GM21360 (cell line): Measurements from ENCODE around the gene MIER1.
"Not testable (repeated sequence)": the region's sequence is repeated elsewhere in the genome, so short reads cannot be mapped to it uniquely, and the experiment has no call there.

Source experiments
- ATAC-seq: cut with Tn5 transposase; IDR thresholded peaks from one replicate; pipeline ENCODE4 v1.9.1; 2021; ENCODE audit warnings: mild to moderate bottlenecking, moderate library complexity; ENCODE audit not compliant: unreplicated experiment

Gene MIER1

GRCh38 chr1:66924756-66925557 is at the start of gene MIER1, which contains the start of gene DNAI4:
Gene MIER1, plus strand, starts transcription at chr1:66924990. Its CDS starts 39 bp downstream, at chr1:66925029.
Gene DNAI4, minus strand, starts transcription at chr1:66924856. Its CDS starts 25 bp downstream, at chr1:66924831.
- ATAC-seq: peak; percentile 93

GRCh38 chr1:66876664-66877063 is 48.1 kb upstream of the MIER1 start:
- ATAC-seq: no peak

GRCh38 chr1:66889030-66889429 is 35.8 kb upstream of the MIER1 start:
- ATAC-seq: no peak

DNA sequence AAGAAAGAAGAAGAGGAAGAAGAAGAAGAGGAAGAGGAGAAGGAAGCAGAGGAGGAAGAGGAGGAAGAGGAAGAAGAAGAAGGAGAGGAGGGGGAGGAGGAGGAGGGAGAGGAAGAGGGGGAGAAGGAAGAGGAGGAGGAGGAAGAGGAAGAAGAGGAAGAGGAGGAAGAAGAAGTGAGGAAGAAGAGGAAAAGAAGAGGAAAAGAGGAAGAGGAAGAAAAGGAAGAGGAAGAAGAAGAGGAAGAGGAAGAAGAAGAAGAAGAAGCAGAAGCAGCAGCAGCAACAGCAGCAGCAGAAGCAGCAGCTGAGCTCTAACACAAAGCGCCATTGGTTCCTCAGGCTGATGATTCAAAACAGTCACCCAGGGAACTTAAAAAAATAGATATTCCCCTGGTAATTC is 34.2 kb upstream of the MIER1 start:
- ATAC-seq: no peak

DNA sequence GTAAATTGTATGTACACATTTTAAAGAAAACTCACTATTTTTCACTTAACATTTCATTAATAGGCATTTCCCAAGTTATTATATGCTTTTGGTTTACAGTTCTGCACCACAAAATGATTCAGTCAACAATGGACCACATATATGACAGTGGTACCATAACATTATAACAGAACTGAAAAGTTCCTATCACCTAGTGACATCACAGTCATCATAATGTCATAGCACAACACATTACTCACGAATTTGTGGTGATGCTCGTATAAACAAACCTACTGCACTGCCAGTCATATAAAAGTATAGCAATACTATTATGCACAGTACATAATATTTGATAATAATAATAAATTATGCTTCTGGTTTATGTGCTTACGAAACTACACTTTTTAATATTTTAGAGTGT is 31.1 kb upstream of the MIER1 start:
- no peak for ATAC-seq

DNA sequence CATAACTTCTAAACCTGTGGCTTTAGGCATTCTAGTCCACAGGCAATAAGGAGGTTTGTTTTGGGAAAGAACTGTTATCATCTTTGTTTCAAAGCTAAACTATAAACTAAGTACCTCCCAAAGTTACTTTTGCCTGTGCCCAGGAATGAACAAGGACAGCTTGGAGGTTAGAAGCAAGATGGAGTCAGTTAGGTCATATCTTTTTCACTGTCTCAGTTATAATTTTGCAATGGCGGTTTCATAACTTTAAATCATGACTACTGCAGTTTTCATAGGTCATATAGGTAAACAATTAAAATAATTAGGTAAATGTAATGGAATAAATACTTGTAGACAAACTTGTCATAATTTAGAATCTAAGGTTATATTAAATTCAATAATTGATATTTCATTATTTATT is 9.6 kb upstream of the MIER1 start:
- ATAC-seq: not testable (repeated sequence)

GRCh38 chr1:66916320-66916719 is 8.5 kb upstream of the MIER1 start:
- no peak for ATAC-seq

GRCh38 chr1:66917476-66917875 is 7.3 kb upstream of the MIER1 start:
- ATAC-seq: no peak

DNA sequence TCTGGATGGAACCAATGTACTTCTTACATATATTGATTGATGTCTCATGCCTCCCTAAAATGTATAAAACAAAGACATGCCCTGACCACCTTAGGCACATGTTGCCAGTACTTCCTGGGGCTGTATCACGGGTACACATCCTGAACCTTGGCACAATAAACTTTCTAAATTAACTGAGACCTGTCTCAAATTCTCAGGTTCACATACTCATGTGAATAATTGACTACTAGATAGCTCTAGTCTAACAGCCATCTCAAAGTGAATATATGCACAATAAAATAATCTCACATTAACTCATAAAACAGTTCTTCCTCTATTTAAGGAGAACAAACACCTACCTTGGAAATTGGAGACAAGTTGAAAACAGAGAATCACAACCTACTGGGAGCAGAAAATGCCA is 5.7 kb upstream of the MIER1 start:
- no peak for ATAC-seq

DNA sequence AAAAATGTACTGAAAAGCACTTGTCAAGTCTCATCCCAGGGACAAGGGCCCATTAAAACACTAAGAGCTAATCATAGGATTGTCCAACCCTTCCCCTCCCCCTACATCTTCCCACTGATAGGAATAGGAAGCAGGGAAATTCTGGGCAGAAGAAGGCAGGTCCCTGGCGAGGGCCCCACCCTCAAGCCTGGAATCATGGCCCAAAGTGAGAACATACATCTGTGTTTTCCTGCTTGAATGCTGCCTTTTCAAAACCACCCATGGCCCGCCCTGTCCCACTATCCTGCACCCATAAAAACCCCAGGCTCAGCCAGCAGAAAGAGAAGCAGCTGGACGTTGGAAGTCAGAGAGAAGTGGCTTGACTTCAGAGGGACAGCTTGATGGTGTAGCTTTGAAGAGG is 5.0 kb upstream of the MIER1 start:
- ATAC-seq: no peak

DNA sequence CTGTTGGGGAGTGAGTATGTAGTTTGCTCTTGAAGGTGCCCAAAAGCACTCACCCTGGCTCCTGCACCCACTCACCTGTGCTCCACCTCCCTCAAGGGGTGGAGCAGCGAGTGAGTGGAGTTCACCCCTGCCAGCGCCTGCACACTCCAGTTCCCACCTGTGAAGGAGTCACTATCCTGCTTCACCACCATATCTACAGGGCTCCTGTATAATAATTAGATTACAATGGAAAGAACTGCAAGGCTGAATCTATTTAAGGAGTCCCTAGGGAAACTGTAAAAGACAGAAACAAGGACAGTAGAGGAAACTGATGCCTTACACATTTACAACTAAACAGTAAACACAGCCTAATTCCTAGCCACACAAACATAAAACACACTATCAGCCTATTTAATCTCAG is 4.2 kb upstream of the MIER1 start:
- no peak for ATAC-seq

DNA sequence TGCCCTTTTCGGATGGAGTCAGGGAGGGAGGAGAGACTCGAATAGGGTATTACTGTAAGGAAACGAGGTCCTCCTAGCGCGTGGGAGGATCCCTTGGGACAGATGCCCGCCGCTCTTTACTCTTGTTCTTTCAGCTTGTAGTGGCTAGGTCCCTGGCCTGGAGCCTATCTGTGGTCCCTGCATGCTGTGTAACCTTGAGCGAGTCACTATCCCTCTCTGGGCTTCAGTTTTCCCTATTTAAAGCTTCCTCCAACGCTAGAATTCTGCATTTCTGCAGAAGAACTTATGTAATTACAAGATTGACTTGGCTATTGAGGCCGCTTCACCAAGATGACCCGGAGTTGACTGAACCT is 744 bp downstream of the MIER1 start:
- peak; percentile 1 for ATAC-seq

DNA sequence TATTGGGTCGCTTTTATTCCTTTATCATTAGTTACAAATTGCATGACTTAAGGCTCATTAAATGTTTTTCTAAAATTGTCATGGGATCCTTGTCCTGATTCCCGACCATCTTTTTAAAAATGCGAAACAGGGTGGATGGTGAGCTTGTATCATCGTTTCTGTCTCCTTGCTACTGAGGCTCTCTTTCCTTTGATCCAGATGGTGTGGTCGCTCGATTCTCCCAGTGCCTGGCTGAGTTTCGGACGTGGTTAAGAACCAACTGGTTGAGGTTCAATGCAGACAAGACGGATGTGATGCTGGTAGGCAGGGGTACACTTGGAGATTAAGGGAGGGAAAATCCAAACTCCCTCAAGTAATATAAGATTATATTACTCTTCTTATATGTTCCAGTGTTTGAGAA is 1.2 kb downstream of the MIER1 start:
- no peak for ATAC-seq

DNA sequence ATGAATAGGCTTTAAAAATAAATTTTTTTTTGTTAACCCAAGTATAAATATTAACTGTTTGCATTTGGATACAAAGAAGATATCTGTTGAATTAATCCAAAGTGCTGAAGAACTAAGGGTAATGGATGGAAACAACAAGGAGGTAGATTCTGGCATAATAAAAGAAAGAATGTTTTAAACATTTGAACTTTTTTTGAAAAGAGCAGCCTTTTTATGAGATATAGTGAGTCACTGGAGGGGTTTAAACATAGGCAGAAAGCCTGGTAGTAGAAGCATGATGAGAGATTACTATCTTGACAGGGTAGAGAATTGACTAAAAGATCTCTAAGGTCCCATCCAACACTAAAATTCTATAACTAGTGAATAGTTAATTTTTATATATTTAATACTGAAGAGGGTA is 2.7 kb downstream of the MIER1 start:
- ATAC-seq: no peak

DNA sequence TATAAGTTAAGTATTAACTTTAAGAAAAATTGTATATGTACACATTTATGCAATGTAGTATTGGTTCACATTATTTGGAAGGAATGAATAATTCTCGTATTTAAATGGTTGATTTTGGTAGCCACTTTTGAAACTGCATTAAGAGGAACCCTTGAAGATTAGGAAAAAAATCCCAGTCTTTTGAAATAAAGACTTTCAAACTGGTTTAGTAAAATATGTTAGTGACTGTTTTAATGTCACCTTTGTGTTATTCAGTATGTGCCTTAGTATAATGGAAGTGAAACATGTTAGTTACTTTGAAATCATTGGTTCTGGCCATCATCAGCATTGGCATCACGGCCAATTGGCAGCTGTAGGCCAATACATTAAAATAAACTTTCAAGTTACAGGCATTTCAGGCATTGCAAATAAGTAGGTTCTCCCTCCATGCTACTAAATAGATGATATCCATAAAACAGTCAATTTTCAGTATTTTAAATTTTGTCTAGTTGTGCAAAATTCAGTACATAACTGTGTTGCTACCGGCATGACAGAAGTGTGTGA is 4.4 kb downstream of the MIER1 start:
- no peak for ATAC-seq

DNA sequence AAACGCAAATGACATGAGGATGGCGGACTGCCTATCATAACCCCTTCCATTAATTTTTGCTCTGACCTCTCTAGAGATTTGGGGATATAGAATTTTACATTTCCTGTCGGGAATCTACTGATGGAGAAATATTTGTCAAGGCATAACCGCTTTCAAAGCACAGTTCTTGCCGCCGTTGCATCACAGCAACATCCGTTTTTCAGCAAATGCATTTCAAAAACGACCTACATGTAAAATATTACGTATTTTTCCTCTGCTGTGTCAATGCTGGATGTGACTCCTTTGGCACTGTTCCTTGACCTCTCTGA is 4.9 kb downstream of the MIER1 start:
- no peak for ATAC-seq

GRCh38 chr1:66929999-66930822 is 5.4 kb downstream of the MIER1 start:
- ATAC-seq: peak; percentile 67

- no peak for ATAC-seq
Observed at GRCh38 chr1:66930823-66931174, 6.0 kb downstream of the MIER1 start.

DNA sequence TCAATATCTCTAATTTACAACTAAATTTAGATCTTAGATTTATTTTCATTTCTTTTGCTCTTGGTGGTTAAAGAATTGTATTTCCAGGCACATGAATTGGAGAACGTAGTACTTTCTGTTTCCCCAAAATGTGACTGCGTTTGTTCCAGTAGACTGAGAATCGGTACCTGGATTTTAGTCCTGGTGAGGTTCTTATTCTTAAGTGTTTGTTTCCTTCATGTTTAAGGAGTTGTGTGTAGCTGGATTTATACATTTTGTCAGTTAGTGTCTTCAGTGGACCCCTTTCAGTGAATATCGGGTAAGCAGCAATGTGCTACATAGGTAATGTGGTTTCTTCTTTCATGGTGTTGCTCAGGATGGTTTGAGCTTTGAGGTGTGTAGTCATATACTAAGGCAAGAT is 6.8 kb downstream of the MIER1 start:
- no peak for ATAC-seq

- ATAC-seq: no peak
Observed at GRCh38 chr1:66932291-66932690, 7.5 kb downstream of the MIER1 start.

DNA sequence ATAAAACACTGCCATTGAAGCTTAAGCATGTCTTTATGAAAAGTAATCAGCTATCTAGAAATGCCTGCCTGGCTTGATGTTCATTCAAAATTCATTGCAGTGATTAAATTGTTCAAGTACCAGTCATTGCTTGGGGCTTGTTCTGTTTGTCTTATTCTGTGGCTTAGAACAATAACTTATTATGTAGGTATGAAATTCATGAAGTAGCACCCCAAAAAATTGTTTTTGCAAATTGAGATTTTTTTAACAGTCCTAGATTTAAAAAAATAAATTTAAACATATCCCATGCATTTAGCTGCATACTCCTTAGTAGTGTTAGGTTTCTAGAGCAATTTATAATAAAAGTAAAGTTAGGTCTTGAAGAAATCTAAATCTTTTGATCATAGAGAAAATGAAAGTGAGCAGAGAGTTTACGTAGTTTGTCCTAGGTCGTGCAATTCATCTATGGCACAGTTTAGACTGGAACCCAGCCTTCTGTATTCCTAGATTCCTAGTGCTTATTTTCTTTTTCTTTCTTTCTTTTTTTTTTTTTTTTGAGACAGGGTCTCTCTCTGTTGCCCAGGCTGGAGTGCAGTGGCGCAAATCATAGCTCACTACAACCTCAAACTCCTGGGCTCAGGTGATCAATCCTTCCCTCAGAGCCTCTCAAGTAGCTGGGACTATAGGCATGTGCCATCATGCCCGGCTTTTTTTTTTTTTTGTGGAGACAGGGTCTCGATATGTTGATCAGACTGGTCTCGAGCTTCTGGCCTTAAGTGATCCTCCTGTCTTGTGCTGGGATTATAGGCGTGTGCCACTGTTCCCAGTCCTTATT is 9.3 kb downstream of the MIER1 start:
- ATAC-seq: no peak
